LNCaP clone FGC (cell line): ENCODE data around the gene GBP4.
"Not testable (repeated sequence)": the region's sequence is repeated elsewhere in the genome, so short reads cannot be mapped to it uniquely, and the experiment has no call there.

Experiments used
- DNase-seq: peaks from one replicate; pipeline ENCODE4 v3.0.0-alpha.2; 2011; ENCODE audit warnings: low read depth
- H3K4me3 ChIP-seq: 2 replicates; pipeline ENCODE4 v1.5.1; 2011; ENCODE audit warnings: mild to moderate bottlenecking, low read depth, low read length, control low read depth
- TF ChIP-seq, protein P1 (sequence below): IDR thresholded peaks from 2 replicates; pipeline ENCODE4 v1.5.1; 2012; ENCODE audit warnings: mild to moderate bottlenecking; ENCODE audit not compliant: control insufficient read depth, insufficient read depth; ENCODE audit errors: extremely low read depth

GBP4 gene, protein sequence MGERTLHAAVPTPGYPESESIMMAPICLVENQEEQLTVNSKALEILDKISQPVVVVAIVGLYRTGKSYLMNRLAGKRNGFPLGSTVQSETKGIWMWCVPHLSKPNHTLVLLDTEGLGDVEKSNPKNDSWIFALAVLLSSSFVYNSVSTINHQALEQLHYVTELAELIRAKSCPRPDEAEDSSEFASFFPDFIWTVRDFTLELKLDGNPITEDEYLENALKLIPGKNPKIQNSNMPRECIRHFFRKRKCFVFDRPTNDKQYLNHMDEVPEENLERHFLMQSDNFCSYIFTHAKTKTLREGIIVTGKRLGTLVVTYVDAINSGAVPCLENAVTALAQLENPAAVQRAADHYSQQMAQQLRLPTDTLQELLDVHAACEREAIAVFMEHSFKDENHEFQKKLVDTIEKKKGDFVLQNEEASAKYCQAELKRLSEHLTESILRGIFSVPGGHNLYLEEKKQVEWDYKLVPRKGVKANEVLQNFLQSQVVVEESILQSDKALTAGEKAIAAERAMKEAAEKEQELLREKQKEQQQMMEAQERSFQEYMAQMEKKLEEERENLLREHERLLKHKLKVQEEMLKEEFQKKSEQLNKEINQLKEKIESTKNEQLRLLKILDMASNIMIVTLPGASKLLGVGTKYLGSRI

GRCh38 chr1:89198491-89199072 lies at the start of gene GBP4:
GBP4 (minus strand) TSS chr1:89198942; CDS start chr1:89198834, 108 bp downstream.
- H3K4me3 ChIP-seq = no peak within 1 kb of the TSS
- DNase-seq = no peak

GRCh38 chr1:89243046-89243445 lies 44.3 kb upstream of the GBP4 start:
- TF ChIP-seq, protein P1, sequence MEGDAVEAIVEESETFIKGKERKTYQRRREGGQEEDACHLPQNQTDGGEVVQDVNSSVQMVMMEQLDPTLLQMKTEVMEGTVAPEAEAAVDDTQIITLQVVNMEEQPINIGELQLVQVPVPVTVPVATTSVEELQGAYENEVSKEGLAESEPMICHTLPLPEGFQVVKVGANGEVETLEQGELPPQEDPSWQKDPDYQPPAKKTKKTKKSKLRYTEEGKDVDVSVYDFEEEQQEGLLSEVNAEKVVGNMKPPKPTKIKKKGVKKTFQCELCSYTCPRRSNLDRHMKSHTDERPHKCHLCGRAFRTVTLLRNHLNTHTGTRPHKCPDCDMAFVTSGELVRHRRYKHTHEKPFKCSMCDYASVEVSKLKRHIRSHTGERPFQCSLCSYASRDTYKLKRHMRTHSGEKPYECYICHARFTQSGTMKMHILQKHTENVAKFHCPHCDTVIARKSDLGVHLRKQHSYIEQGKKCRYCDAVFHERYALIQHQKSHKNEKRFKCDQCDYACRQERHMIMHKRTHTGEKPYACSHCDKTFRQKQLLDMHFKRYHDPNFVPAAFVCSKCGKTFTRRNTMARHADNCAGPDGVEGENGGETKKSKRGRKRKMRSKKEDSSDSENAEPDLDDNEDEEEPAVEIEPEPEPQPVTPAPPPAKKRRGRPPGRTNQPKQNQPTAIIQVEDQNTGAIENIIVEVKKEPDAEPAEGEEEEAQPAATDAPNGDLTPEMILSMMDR = no peak
- DNase-seq = no peak
- no peak overlapping the region for H3K4me3 ChIP-seq

More at GRCh38 chr1:89198491-89199072, at the start of gene GBP4:
- TF ChIP-seq, protein P1 = no peak

DNA sequence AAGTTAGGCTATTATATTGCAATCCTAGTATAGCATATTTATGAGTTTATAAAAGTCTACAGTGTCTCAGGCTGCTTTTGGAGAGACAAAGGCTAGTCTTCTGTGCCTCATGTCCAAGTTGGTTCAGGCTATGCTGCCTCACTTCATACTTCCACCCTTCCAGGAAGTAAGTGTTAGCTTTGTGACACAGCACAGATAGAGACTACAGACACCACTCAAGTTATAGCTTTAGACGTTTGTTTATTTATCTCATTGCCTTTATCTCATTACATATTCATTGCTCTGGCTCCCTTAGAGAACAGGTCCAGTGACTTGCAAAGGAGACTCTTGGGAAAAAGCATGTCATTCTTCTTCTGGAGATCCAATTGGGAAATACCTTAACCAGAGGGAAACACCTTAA lies 22.6 kb upstream of the GBP4 start:
- no peak overlapping the region for H3K4me3 ChIP-seq
- TF ChIP-seq, protein P1 = no peak
- DNase-seq = peak; percentile 25

GRCh38 chr1:89219851-89220250 lies 21.1 kb upstream of the GBP4 start:
- not testable (repeated sequence) for DNase-seq, H3K4me3 ChIP-seq

DNA sequence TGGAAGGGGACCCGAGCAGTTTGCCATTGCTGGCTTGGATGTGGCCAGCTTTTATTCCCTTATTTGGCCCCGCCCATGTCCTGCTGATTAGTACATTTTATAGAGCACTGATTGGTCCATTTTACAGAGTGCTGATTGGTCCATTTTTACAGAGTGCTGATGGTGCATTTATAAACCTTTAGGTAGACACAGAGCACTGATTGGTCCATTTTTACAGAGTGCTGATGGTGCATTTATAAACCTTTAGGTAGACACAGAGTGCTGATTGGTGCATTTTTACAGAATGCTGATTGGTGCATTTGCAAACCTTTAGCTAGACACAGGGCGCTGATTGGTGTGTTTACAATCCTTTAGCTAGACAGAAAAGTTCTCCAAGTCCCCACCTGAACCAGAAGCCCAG lies 20.2 kb upstream of the GBP4 start:
- not testable (repeated sequence) for H3K4me3 ChIP-seq, DNase-seq

DNA sequence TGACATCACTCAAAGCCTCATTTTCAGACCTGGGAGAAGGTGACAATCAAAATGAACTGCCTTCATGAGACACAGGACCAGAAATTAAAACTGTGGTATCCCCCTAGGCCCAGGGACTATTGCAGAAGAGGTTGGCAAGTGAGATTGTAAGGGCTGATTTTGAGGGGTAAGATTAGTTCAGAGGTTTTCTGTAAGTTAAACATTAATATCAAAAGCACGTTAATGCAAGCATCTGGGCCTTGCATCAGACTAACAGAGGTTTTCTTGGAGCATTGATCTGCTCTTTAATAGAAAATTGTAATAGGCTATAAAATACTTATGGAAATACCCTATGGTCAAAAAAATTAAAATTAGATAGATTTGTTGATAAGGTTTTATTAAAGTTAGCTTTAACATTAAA lies 14.6 kb upstream of the GBP4 start:
- H3K4me3 ChIP-seq = no peak overlapping the region
- no peak for DNase-seq
- TF ChIP-seq, protein P1 = no peak

- no peak overlapping the region for H3K4me3 ChIP-seq
Observed at GRCh38 chr1:89211035-89211634, 12.4 kb upstream of the GBP4 start.

More at GRCh38 chr1:89211035-89211634, 12.4 kb upstream of the GBP4 start:
- TF ChIP-seq, protein P1 = no peak
- DNase-seq = no peak
